DMS 273 (cell line): ENCODE measurements around the gene MCTP1.
"Not testable (repeated sequence)": the region's sequence is repeated elsewhere in the genome, so short reads cannot be mapped to it uniquely, and the experiment has no call there.

ENCODE experiments used
- DNase-seq: peaks from one replicate; lab custom pipeline; 2025; ENCODE audit not compliant: unreplicated experiment; lab: John Stamatoyannopoulos, UW

MCTP1 gene

GRCh38 chr5:95035891-95036685, 248.8 kb downstream of the MCTP1 start:
- no peak for DNase-seq

GRCh38 chr5:95032801-95033200, 252.1 kb downstream of the MCTP1 start:
- DNase-seq, result no peak

DNA sequence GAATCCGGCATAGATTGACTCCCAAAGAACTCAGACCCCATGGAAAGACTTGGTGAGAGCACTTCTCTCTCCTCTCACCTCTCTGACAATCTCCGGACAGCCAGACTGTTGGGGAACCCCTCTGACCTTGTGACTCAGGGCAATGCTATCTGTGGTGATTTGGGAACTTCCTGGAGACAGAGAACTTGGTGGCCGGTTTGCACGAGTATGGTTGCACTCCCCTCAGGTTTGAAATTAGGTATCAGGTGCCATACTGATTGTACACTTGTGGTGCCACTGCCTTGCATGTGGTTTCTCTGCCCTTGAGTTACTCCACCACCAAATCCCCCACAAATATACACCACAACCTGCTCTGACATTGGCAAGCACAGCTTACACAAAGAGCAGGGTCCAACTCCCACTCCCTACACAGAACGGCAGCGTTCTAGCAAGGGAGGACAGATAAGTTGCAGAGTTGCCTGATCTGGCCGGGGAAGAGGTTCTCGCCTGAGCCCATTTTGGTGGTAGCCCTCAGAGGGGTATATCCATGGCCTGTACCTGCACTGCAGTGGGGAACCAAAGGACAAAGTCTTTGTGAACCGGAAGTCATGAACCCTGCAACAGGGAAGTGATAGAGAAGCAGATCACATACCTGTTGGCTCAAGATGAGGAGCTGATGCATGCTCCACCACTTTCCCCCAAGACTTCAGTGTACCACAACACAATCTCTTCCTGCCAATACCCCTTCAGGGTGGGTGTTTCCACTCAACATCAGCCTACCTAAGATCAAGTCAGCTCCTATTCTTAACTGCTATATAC, 255.1 kb downstream of the MCTP1 start:
- no peak for DNase-seq

DNA sequence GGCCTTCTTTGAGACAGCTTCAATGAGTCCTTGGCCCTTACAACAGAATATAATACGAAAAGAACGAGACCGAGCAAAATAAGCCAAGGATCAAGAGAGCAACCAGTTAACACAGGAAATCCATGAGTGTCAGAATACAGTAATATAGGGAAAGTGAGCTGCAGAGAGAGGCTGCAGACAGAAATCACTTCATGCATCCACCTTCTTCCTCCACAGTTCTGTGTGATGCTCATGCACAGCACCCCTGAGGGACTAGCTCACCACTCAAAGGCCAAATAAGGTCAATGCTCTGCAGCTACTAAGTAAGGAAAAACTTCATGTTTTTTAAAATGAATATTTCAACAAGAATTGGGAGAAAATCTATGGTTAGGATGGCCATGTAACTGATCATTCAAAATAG, 257.1 kb downstream of the MCTP1 start:
- peak; percentile 2 for DNase-seq

- DNase-seq, result peak; percentile 15
Measured at GRCh38 chr5:95027151-95027721, 257.7 kb downstream of the MCTP1 start.

GRCh38 chr5:95026718-95027117, 258.2 kb downstream of the MCTP1 start:
- DNase-seq, result no peak

DNA sequence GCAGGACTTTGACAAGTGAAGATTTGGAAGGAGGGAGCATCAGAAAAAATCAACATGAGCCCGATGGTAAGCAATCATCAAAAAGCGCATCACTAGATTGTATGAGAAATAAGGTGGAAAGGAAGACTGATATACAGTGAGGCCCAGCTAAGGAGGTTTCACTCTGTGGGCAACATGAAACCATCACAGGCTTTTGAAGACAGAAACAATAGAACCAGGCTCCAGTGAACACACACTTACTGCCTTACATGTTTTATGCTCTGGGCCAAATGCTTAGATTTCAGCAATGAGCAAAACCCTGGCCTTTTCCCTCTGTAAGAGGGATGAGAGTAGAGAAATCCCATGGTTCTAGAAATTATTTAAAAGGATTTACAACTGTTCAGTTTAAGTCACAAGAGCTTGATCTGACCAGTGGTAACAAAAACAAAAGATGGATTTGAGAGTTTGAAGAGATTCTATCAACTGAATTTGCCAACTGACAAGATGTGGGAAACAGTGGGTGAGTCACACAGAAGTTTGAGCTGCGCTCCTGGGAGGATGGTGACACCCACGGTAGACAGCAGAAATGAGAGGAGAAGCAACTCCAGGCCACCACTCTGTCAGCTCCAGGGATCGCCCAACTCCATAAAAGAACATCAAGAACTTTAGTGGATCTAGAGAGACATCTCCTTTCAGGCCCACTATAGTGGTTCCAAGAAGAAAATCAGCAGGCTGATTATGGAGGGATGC, 261.8 kb downstream of the MCTP1 start:
- DNase-seq, result no peak

GRCh38 chr5:95020345-95020744, 264.5 kb downstream of the MCTP1 start:
- no peak for DNase-seq

DNA sequence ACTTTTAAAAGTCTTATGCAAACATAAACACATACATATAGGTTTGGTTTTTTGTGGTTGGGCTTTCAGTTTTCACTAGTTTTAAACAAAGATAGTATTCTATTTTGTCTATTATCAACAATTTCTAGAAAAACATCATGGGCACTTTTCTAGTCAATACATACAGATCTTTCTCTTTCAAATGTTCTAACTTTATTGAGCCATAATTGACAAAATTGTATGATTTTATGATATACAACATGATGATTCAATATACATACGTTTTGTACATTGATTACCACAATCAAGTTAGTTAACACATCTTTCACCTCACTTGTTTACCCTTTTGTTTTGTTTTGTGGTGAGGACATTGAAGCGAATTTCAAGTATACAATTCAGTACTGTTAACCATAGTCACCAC, 265.9 kb downstream of the MCTP1 start:
- no peak for DNase-seq

DNA sequence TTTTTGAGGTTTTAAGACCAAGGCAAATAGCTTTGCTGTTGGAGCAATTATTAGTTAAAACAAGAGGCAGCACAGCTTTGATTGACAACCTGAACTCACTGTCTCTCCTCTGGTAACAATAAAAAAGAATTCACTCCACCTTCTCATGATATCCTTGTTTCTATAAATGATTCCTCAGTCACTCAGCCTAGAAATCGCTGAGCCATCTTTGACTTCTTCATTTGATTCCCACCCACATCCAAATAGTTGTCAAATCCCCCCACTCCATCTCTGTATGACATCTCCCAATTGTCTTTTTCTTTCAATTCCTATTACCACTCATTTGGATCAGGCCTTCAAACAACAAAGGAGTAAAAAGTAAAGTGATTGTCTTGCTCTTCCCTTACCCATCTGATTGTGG, 266.4 kb downstream of the MCTP1 start:
- no peak for DNase-seq

- DNase-seq, result no peak
Measured at GRCh38 chr5:95009812-95010211, 275.1 kb downstream of the MCTP1 start.

DNA sequence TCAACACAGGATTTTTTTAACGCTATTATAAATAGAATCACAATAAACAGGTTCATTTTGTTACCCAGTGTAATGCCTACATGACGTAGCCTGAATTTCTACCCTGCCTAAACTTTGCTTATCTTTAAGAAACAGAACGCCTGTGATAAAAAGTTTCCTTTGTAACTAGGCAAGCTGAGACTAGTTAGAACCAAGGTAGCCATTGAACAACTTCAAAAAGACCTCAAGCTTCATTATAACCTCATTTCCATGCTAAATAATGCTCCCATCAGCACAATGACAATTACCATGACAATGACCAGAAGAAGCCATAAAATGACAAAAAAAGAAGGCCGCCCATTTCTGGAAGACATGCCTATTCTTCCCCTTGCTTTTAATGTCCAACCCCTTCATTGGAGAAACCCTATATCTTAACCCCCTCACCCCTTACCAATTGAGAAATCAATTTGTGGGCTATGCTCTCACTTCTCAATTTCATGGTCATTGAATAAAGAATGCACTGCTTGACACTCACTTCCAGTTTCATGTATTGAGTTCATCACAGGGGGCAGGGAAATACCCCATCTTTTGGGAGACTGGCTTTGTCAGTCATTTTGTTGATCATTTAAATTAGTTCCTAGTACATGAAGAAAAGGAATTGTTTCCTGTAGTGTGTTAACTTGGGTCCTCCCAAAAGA, 276.8 kb downstream of the MCTP1 start:
- no peak for DNase-seq

GRCh38 chr5:95005811-95006210, 279.1 kb downstream of the MCTP1 start:
- DNase-seq, result no peak

GRCh38 chr5:94998670-94999069, 286.2 kb downstream of the MCTP1 start:
- DNase-seq, result no peak

DNA sequence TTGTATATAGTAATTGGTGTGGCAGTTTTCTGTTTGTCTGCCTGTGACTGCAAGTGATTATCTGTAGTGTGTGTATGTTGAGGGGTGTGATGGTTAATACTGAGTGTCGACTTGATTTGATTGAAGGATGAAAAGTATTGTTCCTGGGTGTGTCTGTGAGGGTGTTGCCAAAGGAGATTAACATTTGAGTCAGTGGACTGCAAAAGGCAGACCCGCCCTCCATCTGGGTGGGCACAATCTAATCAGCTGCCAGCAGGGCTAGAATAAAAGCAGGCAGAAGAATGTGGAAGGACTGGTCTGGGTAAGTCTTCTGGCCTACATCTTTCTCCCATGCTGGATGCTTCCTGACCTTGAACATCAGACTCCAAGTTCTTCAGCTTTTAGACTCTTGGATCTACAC, 290.4 kb downstream of the MCTP1 start:
- DNase-seq, result not testable (repeated sequence)

DNA sequence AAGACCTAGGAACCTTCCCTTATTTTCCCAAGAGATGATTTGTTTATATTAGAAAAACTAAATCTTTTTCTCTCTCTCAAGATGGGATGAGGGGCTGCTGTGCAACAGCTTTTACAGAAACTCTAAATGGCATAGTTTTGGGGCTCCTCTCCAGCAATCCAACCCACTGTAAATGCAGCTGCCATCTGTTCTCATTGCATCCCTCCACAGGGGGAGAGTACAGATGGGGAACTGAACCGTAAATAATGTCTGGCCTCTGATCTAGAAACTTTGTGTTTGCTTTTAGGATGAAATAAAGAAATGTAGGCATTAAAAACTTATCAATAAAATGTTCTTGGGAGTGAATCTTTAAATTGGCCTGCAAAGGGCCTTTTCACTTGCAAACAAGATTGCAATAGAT, 291.4 kb downstream of the MCTP1 start:
- DNase-seq, result peak; percentile 83

DNA sequence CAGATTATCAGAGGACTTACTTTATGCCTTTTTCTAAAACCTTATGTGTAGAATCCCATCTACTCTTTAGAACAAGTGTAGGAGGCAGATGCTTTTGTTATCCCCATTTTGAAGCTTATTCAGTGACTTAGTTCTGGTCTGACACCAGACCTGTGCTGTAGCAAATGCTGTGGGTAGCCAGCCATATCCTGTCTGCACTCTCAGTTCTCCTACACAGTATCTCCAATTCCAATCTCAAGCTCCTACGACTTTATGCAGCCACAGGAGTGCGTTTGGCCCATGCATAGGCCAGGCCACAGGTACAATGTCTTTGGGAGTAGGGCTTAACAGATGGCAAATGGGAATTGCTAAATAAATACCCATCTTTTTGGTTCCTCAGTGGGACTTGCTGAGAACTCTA, 292.6 kb downstream of the MCTP1 start:
- peak; percentile 14 for DNase-seq

GRCh38 chr5:94983861-94984535, 300.9 kb downstream of the MCTP1 start:
- no peak for DNase-seq

DNA sequence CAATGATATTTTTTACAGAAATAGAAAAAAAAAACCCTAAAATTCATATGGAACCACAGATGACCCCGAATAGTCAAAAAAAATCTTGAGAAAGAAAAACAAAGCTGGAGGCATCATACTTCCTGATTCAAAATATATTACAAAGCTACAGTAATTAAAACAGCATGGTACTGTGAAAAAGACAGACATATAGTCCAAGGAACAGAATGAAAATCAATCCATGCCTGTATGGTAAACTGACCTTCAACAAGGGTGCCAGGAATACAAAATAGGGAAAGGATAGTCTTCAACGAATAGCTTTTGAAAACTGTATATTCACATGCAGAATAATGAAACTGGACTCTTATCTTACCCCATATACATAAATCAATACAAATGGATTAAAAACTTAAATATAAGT, 307.5 kb downstream of the MCTP1 start:
- no peak for DNase-seq

GRCh38 chr5:94976853-94977252, 308.0 kb downstream of the MCTP1 start:
- DNase-seq, result no peak
